Esophagus (tissue), 2 donors: ENCODE results near the gene ARHGEF3. TPM values are rescaled to one million over a fixed set of nuclear protein-coding genes. Genes with fewer than 3 reads are reported as not detected.

Source experiments
- H3K27ac ChIP-seq, 2 donors: one replicate each; pipeline ENCODE4 v1.5.1; 2013; ENCODE audit warnings: low read depth in 2 of 2, mild to moderate bottlenecking in 2 of 2, inconsistent platforms in 1 of 2, low read length in 1 of 2, moderate library complexity in 1 of 2
- H3K27me3 ChIP-seq, 2 donors: one replicate each; pipeline ENCODE4 v1.6.1; 2013; ENCODE audit warnings: low read length in 2 of 2, control low read depth in 1 of 2, mild to moderate bottlenecking in 1 of 2; ENCODE audit not compliant: insufficient read depth in 2 of 2, control insufficient read depth in 1 of 2
- H3K36me3 ChIP-seq, 2 donors: one replicate each; pipeline ENCODE4 v1.6.1; 2013; ENCODE audit warnings: low read length in 1 of 2; ENCODE audit not compliant: control insufficient read depth in 2 of 2, insufficient read depth in 2 of 2
- H3K4me1 ChIP-seq, 2 donors: one replicate each; pipeline ENCODE4 v1.6.1; 2013; ENCODE audit warnings: low read length in 1 of 2; ENCODE audit not compliant: control insufficient read depth in 2 of 2, insufficient read depth in 2 of 2
- H3K4me3 ChIP-seq, 2 donors: one replicate each; pipeline ENCODE4 v1.5.1; 2013; ENCODE audit warnings: low read length in 2 of 2, mild to moderate bottlenecking in 2 of 2, low read depth in 1 of 2, moderate library complexity in 1 of 2
- H3K9me3 ChIP-seq, 2 donors: one replicate each; pipeline ENCODE4 v1.6.1; 2013; ENCODE audit warnings: mild to moderate bottlenecking in 2 of 2, low read depth in 1 of 2, low read length in 1 of 2, moderate library complexity in 1 of 2; ENCODE audit not compliant: control insufficient read depth in 2 of 2, insufficient read depth in 1 of 2
- WGBS, 2 donors: extraction: QIAGEN DNeasy Blood & Tissue Kit; methylation state at CpG; one replicate each; pipeline ENCODE4 v1.1.7; 2013; 5-methylcytosine and 5-hydroxymethylcytosine counted together
- polyA plus RNA-seq, 2 donors: library from polyadenylated mRNA; stranded (reverse); fragments of 200-250 nt; gene quantifications; one replicate each; pipeline ENCODE4 v1.2.3, GENCODE V29; 2013
- donor health status: healthy with polysubstance abuse.
- donor health status: Bipolar disorder and iron deficiency.

ARHGEF3 gene
- polyA plus RNA-seq, 2 donors = 11.1 to 13.2 TPM

GRCh38 chr3:56751056-56751707 lies 50.6 kb downstream of the ARHGEF3 start:
- no peaks in the 10 kb centered on the region for H3K4me1 ChIP-seq
- peak overlapping the region in 1 of 2 donors; percentile 56 for H3K27ac ChIP-seq

DNA sequence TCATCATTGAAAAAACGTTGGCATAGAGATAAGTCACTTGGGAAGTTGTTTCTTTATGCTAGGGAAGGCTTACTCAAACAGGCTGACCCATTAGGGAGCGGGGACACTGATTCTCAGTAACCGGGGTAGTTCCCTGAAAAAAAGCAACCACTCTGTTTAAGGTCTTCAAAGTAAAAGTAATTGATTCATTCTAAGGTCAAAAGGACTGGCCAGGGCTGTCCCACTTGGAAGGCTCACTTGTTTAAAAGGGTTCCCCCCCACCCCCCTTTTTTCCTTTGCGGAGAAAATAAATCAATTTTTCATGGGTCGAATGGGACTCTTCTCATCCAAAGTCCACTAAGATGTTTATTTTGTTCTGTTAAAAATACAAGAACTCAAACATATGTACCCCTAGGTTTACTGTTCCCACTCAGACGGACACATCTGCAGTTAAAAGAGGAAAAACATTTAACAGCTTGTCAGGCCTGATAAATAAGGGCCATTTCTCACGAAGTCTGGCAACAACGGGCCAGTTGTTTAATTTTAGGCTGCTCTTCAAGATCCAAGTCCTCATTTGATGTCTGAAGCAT lies 53.0 kb downstream of the ARHGEF3 start:
- Histone ChIP-seq H3K4me3 (no peak overlapping the region), H3K27me3 (no peaks in the 10 kb centered on the region), H3K9me3 (no peaks in the 10 kb centered on the region), H3K27ac (no peak overlapping the region), H3K36me3 (peaks cover 12% of the 10 kb centered on the region in 2 donors), H3K4me1 (no peaks in the 10 kb centered on the region)
- WGBS, 2 donors = 52 to 53% methylated on average over 8 of the region's 8 CpGs

More at GRCh38 chr3:56751056-56751707, 50.6 kb downstream of the ARHGEF3 start:
- no peaks in the 10 kb centered on the region for H3K9me3 ChIP-seq
- peaks cover 5 to 8% of the 10 kb centered on the region in 2 donors for H3K36me3 ChIP-seq
- no peaks in the 10 kb centered on the region for H3K27me3 ChIP-seq
- no peak overlapping the region for H3K4me3 ChIP-seq
- 38 to 45% methylated on average over 5 of the region's 5 CpGs for WGBS, 2 donors

- peaks cover 12 to 18% of the 10 kb centered on the region in 2 donors for H3K36me3 ChIP-seq
- no peaks in the 10 kb centered on the region for H3K27me3 ChIP-seq
- H3K27ac ChIP-seq = no peak overlapping the region
- H3K4me3 ChIP-seq = no peak overlapping the region
- 77 to 88% methylated on average over 2 of the region's 2 CpGs for WGBS, 2 donors
- H3K4me1 ChIP-seq = no peaks in the 10 kb centered on the region
- H3K9me3 ChIP-seq = no peaks in the 10 kb centered on the region
Measured at GRCh38 chr3:56747150-56747549, 54.6 kb downstream of the ARHGEF3 start.

DNA sequence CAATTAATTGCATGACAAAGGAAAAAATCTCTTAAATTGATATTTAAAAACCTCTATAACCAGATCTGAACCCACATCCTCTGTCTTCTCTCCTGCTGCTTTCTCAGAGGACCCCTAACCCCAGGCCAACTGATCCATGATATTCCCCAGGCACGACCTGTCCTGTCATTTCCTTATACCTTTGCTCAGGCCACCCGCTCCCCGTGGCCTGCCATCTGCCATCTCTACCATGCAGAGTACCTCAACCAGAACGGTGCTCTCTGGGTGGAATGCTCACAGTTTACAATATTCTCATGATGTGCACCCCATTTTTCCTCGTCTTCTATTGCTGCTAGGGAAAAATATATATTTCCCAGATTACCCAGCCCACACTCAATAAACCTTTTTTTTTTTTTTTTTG lies 57.7 kb downstream of the ARHGEF3 start:
- Histone ChIP-seq H3K27me3 (no peaks in the 10 kb centered on the region), H3K4me1 (no peaks in the 10 kb centered on the region), H3K4me3 (no peak overlapping the region), H3K27ac (no peak overlapping the region), H3K36me3 (peaks cover 12 to 16% of the 10 kb centered on the region in 2 donors), H3K9me3 (no peaks in the 10 kb centered on the region)
- 93 to 96% methylated on average over 5 of the region's 5 CpGs for WGBS, 2 donors

GRCh38 chr3:56742887-56743286 lies 58.9 kb downstream of the ARHGEF3 start:
- no peak overlapping the region for H3K4me3 ChIP-seq
- H3K27me3 ChIP-seq = no peaks in the 10 kb centered on the region
- 81 to 87% methylated on average over 3 of the region's 3 CpGs for WGBS, 2 donors
- peaks cover 12 to 13% of the 10 kb centered on the region in 2 donors for H3K36me3 ChIP-seq
- H3K4me1 ChIP-seq = no peaks in the 10 kb centered on the region
- no peaks in the 10 kb centered on the region for H3K9me3 ChIP-seq
- no peak overlapping the region for H3K27ac ChIP-seq

DNA sequence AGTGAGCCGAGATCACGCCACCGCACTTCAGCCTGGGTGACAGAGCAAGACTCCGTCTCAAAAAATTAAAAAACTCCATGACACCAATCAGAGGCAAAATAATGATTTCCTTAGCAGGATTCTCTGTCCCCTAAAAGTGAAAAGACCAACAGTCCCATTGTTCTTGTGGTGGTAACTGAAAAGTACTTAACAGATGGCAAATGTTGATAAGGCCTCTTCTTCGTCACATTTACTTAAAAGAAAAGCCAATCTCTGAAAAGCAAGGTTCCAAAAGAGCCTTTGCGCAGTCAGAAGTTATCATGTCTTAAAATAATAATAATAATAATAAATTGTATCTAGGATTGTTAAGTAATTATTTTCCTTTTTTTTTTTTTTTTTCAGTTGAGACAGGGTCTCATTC lies 62.7 kb downstream of the ARHGEF3 start:
- WGBS, 2 donors = 97% methylated on average over 6 of the region's 6 CpGs
- H3K27ac ChIP-seq = no peak overlapping the region
- H3K27me3 ChIP-seq = no peaks in the 10 kb centered on the region
- H3K36me3 ChIP-seq = peaks cover 5 to 11% of the 10 kb centered on the region in 2 donors
- no peak overlapping the region for H3K4me3 ChIP-seq
- no peaks in the 10 kb centered on the region for H3K9me3 ChIP-seq
- no peaks in the 10 kb centered on the region for H3K4me1 ChIP-seq

DNA sequence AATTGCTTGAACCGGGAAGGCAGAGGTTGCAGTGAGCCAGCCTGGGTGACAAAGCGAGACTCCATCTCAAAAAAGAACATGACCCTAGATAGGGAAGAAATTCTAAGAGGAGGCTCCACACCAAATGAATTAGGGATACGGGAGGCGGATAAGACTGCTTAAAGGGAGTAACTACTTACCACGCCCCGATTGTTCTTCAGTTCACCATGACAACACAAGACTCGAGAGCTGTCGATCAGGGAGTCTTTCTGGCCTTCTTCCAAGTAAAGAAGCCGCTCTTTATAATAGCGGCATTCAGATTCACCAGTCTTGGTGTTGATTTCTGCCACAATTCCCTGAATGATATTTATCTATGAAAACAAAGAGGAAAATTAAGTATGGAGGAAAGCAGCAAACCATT lies 64.7 kb downstream of the ARHGEF3 start:
- Histone ChIP-seq H3K27ac (no peak overlapping the region), H3K4me3 (no peak overlapping the region), H3K9me3 (no peaks in the 10 kb centered on the region), H3K36me3 (peaks cover 3 to 8% of the 10 kb centered on the region in 2 donors), H3K4me1 (no peaks in the 10 kb centered on the region), H3K27me3 (no peaks in the 10 kb centered on the region)
- 94% methylated on average over 10 of the region's 10 CpGs for WGBS, 2 donors

DNA sequence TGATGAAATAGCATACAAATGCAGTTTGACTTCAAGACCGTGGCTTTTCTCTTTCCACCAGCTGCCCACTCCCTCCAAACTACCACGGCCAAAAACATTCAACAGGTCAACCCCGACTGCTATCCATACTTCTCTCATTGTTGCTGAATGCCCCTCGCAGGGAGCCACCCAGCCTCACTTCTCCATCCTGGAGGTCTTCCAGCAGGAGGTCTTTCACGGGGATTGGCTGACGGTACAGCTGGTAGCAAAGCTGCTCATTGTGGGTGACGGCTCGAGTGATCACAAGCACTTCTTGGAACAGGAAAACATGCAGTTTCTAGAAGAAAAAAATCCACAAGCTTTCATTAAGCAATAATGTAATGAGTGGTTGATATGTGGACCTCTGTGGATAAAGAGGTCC lies 69.6 kb downstream of the ARHGEF3 start:
- Histone ChIP-seq H3K4me3 (no peak overlapping the region), H3K27me3 (no peaks in the 10 kb centered on the region), H3K9me3 (no peaks in the 10 kb centered on the region), H3K27ac (no peak overlapping the region), H3K36me3 (peaks cover 9 to 23% of the 10 kb centered on the region in 2 donors), H3K4me1 (no peaks in the 10 kb centered on the region)
- WGBS, 2 donors = 92 to 94% methylated on average over 8 of the region's 8 CpGs

DNA sequence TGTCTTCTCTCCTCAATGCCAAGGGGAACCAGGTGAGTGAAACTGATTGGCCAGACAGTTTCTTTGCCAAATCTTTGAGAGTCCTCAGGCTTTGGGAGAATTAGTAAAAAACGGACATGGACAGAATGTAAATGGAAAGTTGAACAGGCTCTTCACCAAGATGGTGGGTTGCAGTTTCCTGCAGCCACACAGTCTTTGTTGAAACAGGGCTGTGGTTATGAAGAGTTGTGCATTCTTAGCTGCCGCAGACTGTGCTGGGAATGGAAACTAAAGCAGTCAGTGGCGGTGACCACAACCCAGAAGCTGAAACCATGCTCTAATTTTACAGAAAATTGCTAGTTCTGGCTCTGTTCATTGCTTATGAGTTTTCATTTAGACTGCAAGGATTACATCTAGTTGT lies 76.6 kb downstream of the ARHGEF3 start:
- H3K4me3 ChIP-seq = no peak overlapping the region
- no peak overlapping the region for H3K27ac ChIP-seq
- WGBS, 2 donors = 68 to 73% methylated on average over 3 of the region's 3 CpGs
- H3K9me3 ChIP-seq = no peaks in the 10 kb centered on the region
- peaks cover 12 to 19% of the 10 kb centered on the region in 2 donors for H3K36me3 ChIP-seq
- no peaks in the 10 kb centered on the region for H3K4me1 ChIP-seq
- H3K27me3 ChIP-seq = no peaks in the 10 kb centered on the region

DNA sequence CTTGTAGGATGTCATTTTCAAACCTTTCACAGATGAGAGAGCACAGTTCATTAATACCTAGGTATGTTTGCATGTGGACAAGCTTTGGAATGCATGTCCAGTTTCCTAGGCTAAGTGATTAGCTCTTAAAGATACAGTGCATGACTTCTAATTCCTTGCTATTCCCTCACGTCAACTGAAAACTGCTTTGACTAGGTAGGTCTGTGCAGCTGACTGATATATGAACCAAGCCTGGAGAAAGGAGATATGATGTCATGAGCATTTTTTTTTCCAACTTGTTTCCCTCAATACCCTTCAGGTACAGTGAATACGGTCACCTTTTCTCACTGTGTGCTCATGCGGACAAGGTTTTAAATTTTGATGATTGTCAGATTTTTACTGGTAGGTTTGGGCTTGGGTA lies 77.1 kb downstream of the ARHGEF3 start:
- Histone ChIP-seq H3K27me3 (no peaks in the 10 kb centered on the region), H3K4me1 (no peaks in the 10 kb centered on the region), H3K9me3 (no peaks in the 10 kb centered on the region), H3K27ac (no peak overlapping the region), H3K4me3 (no peak overlapping the region), H3K36me3 (peaks cover 10 to 18% of the 10 kb centered on the region in 2 donors)
- 86 to 92% methylated on average over 3 of the region's 3 CpGs for WGBS, 2 donors
